Immature natural killer cell (primary cell): ENCODE data around the gene RNF115. TPM values are rescaled to one million over a fixed set of nuclear protein-coding genes. Genes with fewer than 3 reads are reported as not detected.
"Not testable (repeated sequence)": the region's sequence is repeated elsewhere in the genome, so short reads cannot be mapped to it uniquely, and the experiment has no call there.

Experiments
- DNase-seq, 3 donors: peaks; one replicate each; pipeline ENCODE4 v3.0.0; 2022; ENCODE audit warnings: mixed read lengths in 1 of 3
- H3K27ac Mint-ChIP-seq, 6 donors: one replicate each; pipeline ENCODE4 v1.8.0; 2020; ENCODE audit warnings: mixed read lengths in 6 of 6, mild to moderate bottlenecking in 5 of 6, inconsistent platforms in 4 of 6, moderate library complexity in 3 of 6
- H3K27me3 Mint-ChIP-seq, 3 donors: one replicate each; pipeline ENCODE4 v1.8.0; 2020 to 2021; ENCODE audit warnings: low read depth in 3 of 3, mild to moderate bottlenecking in 3 of 3, mixed read lengths in 3 of 3, moderate library complexity in 3 of 3, inconsistent platforms in 1 of 3
- H3K36me3 Mint-ChIP-seq, 3 donors: one replicate each; pipeline ENCODE4 v1.8.0; 2020; ENCODE audit warnings: mixed read lengths in 3 of 3, inconsistent platforms in 2 of 3, mild to moderate bottlenecking in 2 of 3
- H3K4me1 Mint-ChIP-seq, 2 donors: one replicate each; pipeline ENCODE4 v1.8.0; 2020; ENCODE audit warnings: inconsistent platforms in 2 of 2, mild to moderate bottlenecking in 2 of 2, mixed read lengths in 2 of 2, moderate library complexity in 1 of 2
- H3K4me3 Mint-ChIP-seq, 5 donors: one replicate each; pipeline ENCODE4 v1.8.0; 2020; ENCODE audit warnings: mild to moderate bottlenecking in 5 of 5, mixed read lengths in 5 of 5, inconsistent platforms in 3 of 5, moderate library complexity in 3 of 5
- H3K9me3 Mint-ChIP-seq, 6 donors: one replicate each; pipeline ENCODE4 v1.8.0; 2020; ENCODE audit warnings: mild to moderate bottlenecking in 6 of 6, mixed read lengths in 6 of 6, inconsistent platforms in 4 of 6, moderate library complexity in 3 of 6
- polyA plus RNA-seq, 3 donors: library from polyadenylated mRNA; unstranded; fragments of 300-500 nt; fragmentation: Illumina TruSeq; gene quantifications; one replicate each; pipeline ENCODE4 v1.2.3, GENCODE V29; 2021

The RNF115 gene
- polyA plus RNA-seq, 3 donors from 2014 or later: 4.7 to 9.4 (median 8.3) TPM

DNA sequence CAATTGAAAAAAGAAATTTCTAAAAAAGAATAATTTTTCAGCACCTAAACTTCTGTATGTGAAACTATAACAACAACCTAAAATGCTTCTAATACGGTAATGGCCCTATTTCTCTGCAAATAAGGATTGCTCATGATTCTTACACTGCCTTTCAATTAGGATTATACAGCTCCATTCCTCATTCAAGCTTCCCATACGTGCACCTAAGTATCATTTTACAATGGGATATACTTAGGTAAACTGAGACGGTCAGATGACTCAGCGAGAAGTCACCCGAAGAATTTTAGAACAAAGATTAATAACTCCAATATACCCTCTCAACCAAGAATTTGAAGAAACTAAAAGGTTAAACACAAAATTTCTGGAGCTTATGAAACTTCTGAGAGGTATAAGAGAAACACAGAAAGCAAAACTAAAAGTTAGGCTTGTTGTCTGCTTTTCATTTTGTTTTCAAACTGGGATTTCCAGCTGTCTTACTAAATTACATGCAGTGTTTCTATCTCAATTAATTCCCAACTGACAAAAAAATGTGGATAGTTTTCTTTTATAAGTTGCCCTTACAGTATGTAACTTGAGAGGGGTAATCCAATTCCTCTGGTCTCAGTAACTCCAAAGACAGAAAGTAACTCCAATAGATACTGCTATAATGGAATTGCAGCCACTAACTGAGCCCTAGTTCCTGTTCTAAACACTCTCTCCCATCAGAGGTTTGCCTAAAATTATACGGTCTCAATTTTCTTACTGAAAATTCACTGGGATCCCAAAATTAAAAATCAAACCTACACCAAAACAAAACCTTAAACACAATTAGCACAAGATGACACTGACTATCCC is 10.7 kb downstream of the RNF115 start:
- H3K27ac Mint-ChIP-seq, DNase-seq, H3K4me3 Mint-ChIP-seq, H3K9me3 Mint-ChIP-seq, H3K36me3 Mint-ChIP-seq, H3K27me3 Mint-ChIP-seq: not testable (repeated sequence)
- peaks cover 8 to 21% of the 10 kb centered on the region in 2 donors for H3K4me1 Mint-ChIP-seq

DNA sequence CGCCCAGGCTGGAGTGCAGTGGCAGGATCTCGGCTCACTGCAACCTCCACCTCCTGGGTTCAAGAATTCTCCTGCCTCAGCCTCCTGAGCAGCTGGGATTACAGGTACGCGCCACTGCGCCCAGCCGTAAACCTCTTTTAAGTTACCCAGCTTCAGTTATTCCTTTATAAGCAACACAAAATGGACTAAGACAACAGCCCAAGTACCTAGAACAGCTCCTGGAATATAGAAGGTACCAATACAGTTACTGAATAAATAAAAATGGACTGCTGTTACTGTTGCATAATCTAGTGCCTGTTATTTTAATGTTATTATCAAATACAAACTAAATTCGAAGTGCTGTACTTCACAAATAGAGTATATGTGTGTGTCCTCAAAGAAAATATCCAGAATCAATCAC is 17.1 kb downstream of the RNF115 start:
- no peak overlapping the region for H3K4me3 Mint-ChIP-seq
- H3K9me3 Mint-ChIP-seq: no peaks in the 10 kb centered on the region
- peaks cover 0 to 3% (median 0%) of the 10 kb centered on the region in 3 donors for H3K36me3 Mint-ChIP-seq
- no peak for DNase-seq
- H3K27me3 Mint-ChIP-seq: peaks cover 0 to 2% (median 0%) of the 10 kb centered on the region in 3 donors
- H3K27ac Mint-ChIP-seq: no peak overlapping the region
- H3K4me1 Mint-ChIP-seq: peaks cover 43 to 64% of the 10 kb centered on the region in 2 donors

DNA sequence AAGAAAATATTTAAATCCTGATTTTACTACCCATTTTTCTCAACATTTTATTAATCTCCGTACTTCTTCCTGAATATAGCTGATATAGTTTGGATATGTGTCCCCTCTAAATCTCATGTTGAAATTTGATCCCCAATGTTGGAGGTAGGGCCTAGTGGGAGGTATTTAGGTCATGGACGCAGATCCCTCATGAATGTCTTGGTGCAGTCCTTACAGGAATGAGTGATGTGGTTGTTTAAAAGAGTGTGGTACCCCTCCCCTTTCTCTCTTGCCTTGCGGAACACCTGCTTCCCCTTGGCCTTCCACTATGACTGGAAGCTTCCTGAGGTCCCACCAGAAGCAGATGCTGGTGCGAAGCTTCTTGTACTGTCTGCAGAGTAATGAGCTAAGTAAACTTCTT is 17.5 kb downstream of the RNF115 start:
- H3K9me3 Mint-ChIP-seq: no peaks in the 10 kb centered on the region
- no peak for DNase-seq
- H3K27me3 Mint-ChIP-seq: peaks cover 0 to 2% (median 0%) of the 10 kb centered on the region in 3 donors
- H3K4me3 Mint-ChIP-seq: no peak overlapping the region
- H3K36me3 Mint-ChIP-seq: peaks cover 0 to 3% (median 0%) of the 10 kb centered on the region in 3 donors
- no peak overlapping the region for H3K27ac Mint-ChIP-seq
- peaks cover 43 to 69% of the 10 kb centered on the region in 2 donors for H3K4me1 Mint-ChIP-seq

DNA sequence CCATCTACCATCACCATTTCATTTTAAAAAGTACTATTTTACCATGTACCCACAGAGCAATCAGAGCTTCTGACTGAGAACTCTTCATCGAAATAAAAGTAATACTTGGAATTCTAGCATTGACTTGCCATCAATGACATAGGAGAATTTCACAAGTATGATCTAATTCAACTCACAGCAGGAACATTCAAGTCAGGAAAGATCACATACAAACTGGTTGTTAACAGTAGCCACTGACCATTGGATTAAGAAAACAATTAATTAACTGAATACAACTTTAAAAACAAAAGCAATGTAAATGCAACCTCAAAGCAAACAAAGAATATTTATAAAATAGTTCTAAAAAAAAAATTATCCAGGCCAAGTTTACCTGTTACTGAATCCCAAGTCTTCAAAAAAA is 18.8 kb downstream of the RNF115 start:
- Mint-ChIP-seq H3K4me3 (peak overlapping the region in 1 of 5 donors; percentile 13), H3K36me3 (peaks cover 0 to 3% (median 0%) of the 10 kb centered on the region in 3 donors), H3K9me3 (no peaks in the 10 kb centered on the region), H3K4me1 (peaks cover 49 to 79% of the 10 kb centered on the region in 2 donors), H3K27ac (no peak overlapping the region), H3K27me3 (peaks cover 0 to 2% (median 0%) of the 10 kb centered on the region in 3 donors)
- no peak for DNase-seq

DNA sequence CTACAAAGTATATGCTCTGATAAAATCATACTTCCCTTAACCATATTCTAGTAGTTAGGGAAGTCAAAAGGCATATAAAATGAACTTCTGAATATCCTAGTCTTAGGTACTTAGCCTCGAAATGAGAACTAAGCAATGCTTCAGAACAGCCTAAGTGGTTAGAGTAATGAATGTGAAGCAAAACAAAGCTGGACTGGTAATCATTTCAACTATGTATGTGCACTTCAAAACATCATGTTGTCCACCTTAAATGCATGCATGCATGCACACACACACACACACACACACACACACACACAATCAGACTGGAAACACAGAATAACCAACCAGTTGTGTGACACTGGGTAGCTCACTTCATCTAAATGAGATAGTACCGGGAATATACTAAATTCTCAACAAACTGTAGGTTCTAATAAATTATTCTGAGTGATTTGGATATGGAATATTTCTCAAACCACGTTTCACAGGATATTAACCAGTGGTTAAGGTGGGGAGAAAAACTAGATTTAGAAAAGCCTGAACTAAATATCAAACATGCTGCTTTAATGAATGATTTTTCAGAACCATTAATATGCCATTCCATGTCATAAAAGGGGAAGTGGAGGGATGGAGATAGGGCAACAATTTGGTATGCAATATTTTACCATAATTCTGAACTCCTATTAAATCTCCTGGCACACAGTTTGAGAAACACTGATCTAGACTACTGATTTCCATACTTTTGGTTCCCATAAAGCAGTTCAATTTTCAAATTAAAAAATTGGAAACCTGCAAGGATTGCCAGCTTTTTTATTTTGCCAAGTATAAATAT is 19.5 kb downstream of the RNF115 start:
- Mint-ChIP-seq H3K4me1 (peaks cover 53 to 85% of the 10 kb centered on the region in 2 donors), H3K4me3 (peak overlapping the region in 3 of 5 donors; percentile 6 to 63 (median 13)), H3K9me3 (no peaks in the 10 kb centered on the region), H3K27me3 (peaks cover 0 to 2% (median 0%) of the 10 kb centered on the region in 3 donors), H3K27ac (no peak overlapping the region), H3K36me3 (peaks cover 0 to 5% (median 3%) of the 10 kb centered on the region in 3 donors)
- DNase-seq: no peak

DNA sequence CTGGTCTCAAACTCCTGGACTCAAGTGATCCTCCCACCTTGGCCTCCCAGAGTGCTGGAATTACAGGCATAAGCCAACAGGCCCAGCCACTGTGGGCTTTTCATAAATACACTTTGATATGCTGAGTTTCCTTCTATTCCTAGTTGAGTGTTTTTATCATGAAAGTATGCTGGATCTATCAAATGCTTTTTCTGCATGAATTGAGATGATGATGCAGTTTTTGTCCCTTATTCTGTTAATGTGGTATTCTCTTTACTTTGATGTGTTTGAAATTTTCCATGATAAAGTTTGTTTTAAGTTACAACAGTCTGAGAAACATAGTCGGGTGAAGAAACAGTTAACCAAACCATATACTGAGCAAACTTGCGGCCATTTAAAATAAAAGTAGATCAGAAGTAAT is 24.1 kb downstream of the RNF115 start:
- Mint-ChIP-seq H3K4me1 (peaks cover 53 to 66% of the 10 kb centered on the region in 2 donors), H3K9me3 (peaks cover 6 to 30% (median 21%) of the 10 kb centered on the region in 6 donors), H3K27me3 (peaks cover 0 to 6% (median 0%) of the 10 kb centered on the region in 3 donors), H3K36me3 (peaks cover 24 to 48% (median 36%) of the 10 kb centered on the region in 3 donors), H3K27ac (peak overlapping the region in 3 of 6 donors; percentile 9 to 42 (median 23)), H3K4me3 (no peak overlapping the region)
- DNase-seq: no peak

DNA sequence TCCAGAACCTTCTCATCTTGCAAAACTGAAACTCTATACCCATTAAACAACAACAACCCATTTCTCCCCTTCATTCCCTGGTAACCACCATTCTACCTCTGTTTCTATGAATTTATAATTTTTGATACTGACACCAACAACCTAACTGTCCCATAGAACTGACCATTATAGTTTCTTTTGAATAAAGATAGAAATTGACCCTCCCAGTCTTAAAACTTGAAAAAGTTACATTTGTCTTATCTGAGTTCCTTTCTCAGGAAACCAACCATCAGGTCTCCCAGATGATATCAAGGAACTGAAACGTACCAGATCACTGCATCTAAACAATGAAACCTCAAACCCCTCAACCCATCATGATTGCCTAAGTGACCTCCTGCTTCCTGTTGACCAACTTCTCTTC is 27.1 kb downstream of the RNF115 start:
- Mint-ChIP-seq H3K4me3 (peak overlapping the region in 1 of 5 donors; percentile 28), H3K27ac (peak overlapping the region in 2 of 6 donors; percentile 26 to 35), H3K36me3 (peaks cover 24 to 54% (median 48%) of the 10 kb centered on the region in 3 donors), H3K9me3 (peaks cover 7 to 30% (median 21%) of the 10 kb centered on the region in 6 donors), H3K27me3 (peaks cover 2 to 7% (median 2%) of the 10 kb centered on the region in 3 donors), H3K4me1 (peaks cover 35 to 50% of the 10 kb centered on the region in 2 donors)
- no peak for DNase-seq

DNA sequence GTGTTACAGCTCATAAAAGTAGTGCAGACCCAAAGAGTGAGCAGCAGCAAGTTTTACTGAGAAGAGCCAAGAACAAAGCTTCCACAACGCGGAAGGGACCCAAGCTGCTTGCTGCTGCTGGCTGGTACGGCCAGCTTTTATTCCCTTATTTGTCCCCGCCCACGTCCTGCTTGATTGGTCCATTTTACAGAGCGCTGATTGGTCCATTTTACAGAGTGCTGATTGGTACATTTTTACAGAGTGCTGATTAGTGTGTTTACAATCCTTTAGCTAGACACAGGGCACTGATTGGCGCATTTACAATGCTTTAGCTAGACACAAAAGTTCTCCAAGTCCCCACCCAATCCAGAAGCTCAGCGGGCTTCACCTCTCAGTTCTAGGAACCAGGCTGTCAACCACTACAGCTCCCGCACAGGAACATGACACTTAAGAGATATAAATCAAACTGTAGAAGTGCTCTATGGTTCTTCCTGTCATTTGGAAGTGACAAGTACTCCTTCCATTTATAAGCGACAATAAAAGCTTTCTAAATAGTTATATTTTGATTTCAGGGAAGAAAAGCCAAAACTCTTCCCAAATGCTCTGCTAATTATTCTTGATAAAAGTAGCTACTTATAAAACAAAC is 28.5 kb downstream of the RNF115 start:
- Mint-ChIP-seq H3K4me3 (peak overlapping the region in 1 of 5 donors; percentile 6), H3K9me3 (peaks cover 7 to 30% (median 21%) of the 10 kb centered on the region in 6 donors), H3K36me3 (peaks cover 24 to 54% (median 48%) of the 10 kb centered on the region in 3 donors), H3K27me3 (peaks cover 2 to 7% (median 2%) of the 10 kb centered on the region in 3 donors), H3K4me1 (peaks cover 31 to 40% of the 10 kb centered on the region in 2 donors), H3K27ac (peak overlapping the region in 1 of 6 donors; percentile 29)
- DNase-seq: no peak

DNA sequence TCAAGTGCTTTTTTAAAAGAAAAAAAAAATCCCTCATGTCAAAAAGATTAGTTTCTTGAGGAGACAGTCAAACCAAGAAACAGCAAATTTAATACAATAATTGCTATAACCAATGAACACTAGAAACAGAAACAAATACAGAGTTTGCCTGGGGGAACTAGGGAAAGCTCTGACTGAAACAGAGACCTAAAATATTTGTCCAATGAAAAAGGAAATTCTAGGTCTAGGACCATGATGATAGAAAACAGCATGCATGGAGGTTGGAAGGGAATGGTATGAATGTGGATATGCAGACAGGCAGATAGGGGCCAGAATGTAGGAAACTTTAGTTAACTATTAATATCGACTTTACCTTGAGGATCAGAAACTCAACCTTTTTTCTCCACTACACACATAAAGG is 31.4 kb downstream of the RNF115 start:
- H3K27ac Mint-ChIP-seq: peak overlapping the region in 2 of 6 donors; percentile 39 to 65
- H3K4me1 Mint-ChIP-seq: peaks cover 24 to 37% of the 10 kb centered on the region in 2 donors
- peaks cover 7 to 18% (median 15%) of the 10 kb centered on the region in 6 donors for H3K9me3 Mint-ChIP-seq
- H3K27me3 Mint-ChIP-seq: peaks cover 1 to 2% (median 2%) of the 10 kb centered on the region in 3 donors
- DNase-seq: no peak
- H3K36me3 Mint-ChIP-seq: peaks cover 24 to 43% (median 29%) of the 10 kb centered on the region in 3 donors
- no peak overlapping the region for H3K4me3 Mint-ChIP-seq

DNA sequence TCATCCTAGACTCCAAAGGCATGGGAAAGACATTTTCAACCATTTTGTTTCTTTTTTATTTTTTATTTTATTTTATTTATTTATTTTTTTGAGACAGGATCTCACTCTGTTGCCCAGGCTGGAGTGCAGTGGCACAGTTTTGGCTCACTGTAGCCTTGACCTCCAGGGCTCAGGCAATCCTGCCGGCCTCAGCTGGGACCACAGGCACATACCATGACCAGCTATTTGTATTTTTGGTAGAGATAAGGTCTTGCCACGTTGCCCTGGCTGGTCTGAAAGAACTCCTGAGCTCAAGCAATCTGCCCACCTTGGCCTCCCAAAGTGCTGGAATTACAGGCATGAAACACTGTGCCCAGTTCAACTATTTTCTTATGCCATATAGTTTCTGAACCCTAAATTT is 32.0 kb downstream of the RNF115 start:
- peaks cover 5 to 12% (median 10%) of the 10 kb centered on the region in 6 donors for H3K9me3 Mint-ChIP-seq
- not testable (repeated sequence) for H3K27me3 Mint-ChIP-seq, DNase-seq, H3K4me3 Mint-ChIP-seq, H3K27ac Mint-ChIP-seq
- peaks cover 21 to 38% of the 10 kb centered on the region in 2 donors for H3K4me1 Mint-ChIP-seq
- peaks cover 19 to 39% (median 23%) of the 10 kb centered on the region in 3 donors for H3K36me3 Mint-ChIP-seq

DNA sequence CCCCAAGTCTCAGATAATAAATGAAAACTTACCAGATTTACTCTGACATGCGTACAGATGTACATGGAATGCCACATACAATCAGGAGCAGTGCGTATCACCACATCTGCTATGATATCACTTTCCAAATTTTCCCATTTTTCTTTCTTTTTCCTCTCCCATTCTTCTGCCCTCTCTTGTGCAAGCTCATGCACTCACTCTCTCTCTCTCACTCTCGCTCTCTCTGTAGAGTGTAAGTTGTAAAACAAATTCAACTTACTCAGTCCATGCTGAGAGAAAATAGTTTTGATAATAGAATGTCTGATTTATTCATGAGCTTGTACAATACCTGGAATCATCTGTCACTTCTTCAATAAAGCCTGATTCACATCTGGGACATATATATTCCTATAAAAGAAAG is 35.3 kb downstream of the RNF115 start:
- no peak overlapping the region for H3K4me3 Mint-ChIP-seq
- no peaks in the 10 kb centered on the region for H3K9me3 Mint-ChIP-seq
- H3K27ac Mint-ChIP-seq: peak overlapping the region in 1 of 6 donors; percentile 1
- DNase-seq: no peak
- H3K36me3 Mint-ChIP-seq: peaks cover 4 to 35% (median 12%) of the 10 kb centered on the region in 3 donors
- peaks cover 1 to 2% (median 2%) of the 10 kb centered on the region in 3 donors for H3K27me3 Mint-ChIP-seq
- H3K4me1 Mint-ChIP-seq: peaks cover 22 to 52% of the 10 kb centered on the region in 2 donors

DNA sequence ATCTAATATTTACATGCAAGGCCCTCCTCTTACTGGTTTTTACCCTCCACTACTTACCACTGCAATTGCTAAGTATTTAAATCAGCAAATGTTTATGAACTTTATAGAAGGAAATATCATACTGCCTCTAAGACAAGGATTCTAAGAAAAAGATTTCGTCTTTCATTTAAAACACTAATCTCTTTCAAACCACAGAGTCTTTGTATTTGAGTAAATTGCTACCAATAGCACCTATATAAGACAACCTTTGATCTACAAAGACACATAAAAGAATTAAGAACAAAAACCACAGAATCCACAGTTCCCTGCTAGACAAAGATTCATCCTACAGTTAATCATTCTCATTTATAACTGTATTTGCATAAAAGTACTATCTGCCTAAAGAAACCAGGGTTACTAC is 37.6 kb downstream of the RNF115 start:
- Mint-ChIP-seq H3K27ac (peak overlapping the region in 4 of 6 donors; percentile 1 to 57 (median 29)), H3K27me3 (peaks cover 0 to 2% (median 0%) of the 10 kb centered on the region in 3 donors), H3K9me3 (no peaks in the 10 kb centered on the region), H3K4me1 (peaks cover 21 to 39% of the 10 kb centered on the region in 2 donors), H3K4me3 (no peak overlapping the region), H3K36me3 (peaks cover 0 to 30% (median 15%) of the 10 kb centered on the region in 3 donors)
- no peak for DNase-seq

DNA sequence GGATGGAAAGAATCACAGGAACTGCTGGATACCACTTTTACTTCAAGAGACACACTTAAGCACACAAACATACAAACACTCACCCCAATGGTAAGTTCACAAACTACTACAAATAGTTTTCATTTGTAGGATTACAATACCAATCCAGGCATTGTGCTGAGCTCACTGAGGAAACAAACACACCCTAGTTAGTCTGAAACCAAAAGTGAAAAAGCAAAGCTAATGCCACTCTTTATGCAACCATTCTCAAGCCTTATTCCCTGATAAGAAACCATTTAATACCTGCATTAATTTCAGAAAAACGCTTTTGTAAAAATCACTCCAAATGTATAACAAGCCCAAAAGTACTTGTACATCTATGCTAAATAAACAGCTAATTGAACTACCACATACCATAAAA is 38.3 kb downstream of the RNF115 start:
- no peak overlapping the region for H3K4me3 Mint-ChIP-seq

More for the DNA sequence above, 38.3 kb downstream of the RNF115 start:
- Mint-ChIP-seq H3K27me3 (peaks cover 0 to 2% (median 0%) of the 10 kb centered on the region in 3 donors), H3K9me3 (no peaks in the 10 kb centered on the region), H3K36me3 (peaks cover 0 to 30% (median 18%) of the 10 kb centered on the region in 3 donors), H3K27ac (peak overlapping the region in 3 of 6 donors; percentile 1 to 57 (median 41)), H3K4me1 (peaks cover 21 to 39% of the 10 kb centered on the region in 2 donors)
- DNase-seq: no peak
